ENCODE results near the gene EXO5. TPM values are rescaled to one million over a fixed set of nuclear protein-coding genes. Genes with fewer than 3 reads are reported as not detected.

The EXO5 gene
- total and polyA plus RNA-seq, 2 donors (not counting 1 experiment from before 2014, with no cell fraction given) = 9.0 to 11.1 TPM

GRCh38 chr1:40564913-40565312, 56.3 kb downstream of the EXO5 start:
- TF ChIP-seq EZH2 (IDR thresholded peaks at IDR 0.05; ENCODE audit: low read length, missing control alignments) (no peak), CTCF (conservative IDR thresholded peaks at IDR 0.05 in 1 of 2, IDR thresholded peaks at IDR 0.05 in 1 of 2; ENCODE audit: low read depth in 1 of 2, low read length in 2 of 2) (no peak)
- Histone ChIP-seq H3K4me1 (ENCODE audit: control insufficient read depth, extremely low read depth, insufficient read depth, low read length) (no peaks in the 10 kb centered on the region), H3K4me3 (replicated peaks in 1 of 4; ENCODE audit: control extremely low read depth in 1 of 4, insufficient read depth in 1 of 4, low read depth in 3 of 4, low read length in 4 of 4) (no peak overlapping the region), H4K20me1 (ENCODE audit: control insufficient read depth, extremely low read depth, insufficient read depth, low read length) (no peaks in the 10 kb centered on the region), H2AFZ (ENCODE audit: low read length) (no peak overlapping the region), H3K79me2 (ENCODE audit: control insufficient read depth, insufficient read depth, low read length) (no peaks in the 10 kb centered on the region), H3K36me3 (ENCODE audit: control insufficient read depth, insufficient read depth, low read length) (no peaks in the 10 kb centered on the region), H3K27ac (ENCODE audit: insufficient read depth, low read length) (no peak overlapping the region), H3K9ac (ENCODE audit: insufficient read depth, low read length) (no peak overlapping the region), H3K9me3 (ENCODE audit: control insufficient read depth, insufficient read depth, low read depth, low read length) (no peaks in the 10 kb centered on the region), H3K27me3 (ENCODE audit: control insufficient read depth, insufficient read depth, low read length) (no peaks in the 10 kb centered on the region), H3K4me2 (ENCODE audit: extremely low read depth, insufficient read depth, low read length) (no peak overlapping the region)
- DNase-seq (ENCODE audit: low read depth in 2 of 2) = no peak

Other genes starting within 250 kb of the EXO5 start
- gene COL9A2, start 191.5 kb upstream of the EXO5 start, total RNA-seq = 2.1 and 2.8 TPM in 2 replicates
- 0.40 and 1.3 TPM in 2 replicates for gene COL9A2, start 191.5 kb upstream of the EXO5 start, polyA plus RNA-seq
- gene SMAP2, start 135.0 kb upstream of the EXO5 start, total RNA-seq = 7.7 and 16.7 TPM in 2 replicates
- 28.7 and 35.0 TPM in 2 replicates for gene SMAP2, start 135.0 kb upstream of the EXO5 start, polyA plus RNA-seq
- gene ZFP69B, start 58.3 kb upstream of the EXO5 start, total RNA-seq = 1.3 and 2.5 TPM in 2 replicates
- gene ZFP69B, start 58.3 kb upstream of the EXO5 start, polyA plus RNA-seq = 2.7 and 3.5 TPM in 2 replicates
- 4.3 and 4.4 TPM in 2 replicates for gene ZFP69, start 31.5 kb upstream of the EXO5 start, total RNA-seq
- 2.6 TPM in 2 replicates for gene ZFP69, start 31.5 kb upstream of the EXO5 start, polyA plus RNA-seq
- 4.1 and 4.4 TPM in 2 replicates for gene ZNF684, start 22.9 kb downstream of the EXO5 start, total RNA-seq
- gene ZNF684, start 22.9 kb downstream of the EXO5 start, polyA plus RNA-seq = 3.3 and 4.0 TPM in 2 replicates
- gene RIMS3, start 156.9 kb downstream of the EXO5 start, total RNA-seq = 0.33 and 0.51 TPM in 2 replicates
- gene RIMS3, start 156.9 kb downstream of the EXO5 start, polyA plus RNA-seq = 0.11 and 0.12 TPM in 2 replicates
- 17.5 and 23.8 TPM in 2 replicates for gene NFYC, start 182.9 kb downstream of the EXO5 start, total RNA-seq
- gene NFYC, start 182.9 kb downstream of the EXO5 start, polyA plus RNA-seq = 31.0 and 48.2 TPM in 2 replicates